ENCODE results near the gene BFSP2.

DNA sequence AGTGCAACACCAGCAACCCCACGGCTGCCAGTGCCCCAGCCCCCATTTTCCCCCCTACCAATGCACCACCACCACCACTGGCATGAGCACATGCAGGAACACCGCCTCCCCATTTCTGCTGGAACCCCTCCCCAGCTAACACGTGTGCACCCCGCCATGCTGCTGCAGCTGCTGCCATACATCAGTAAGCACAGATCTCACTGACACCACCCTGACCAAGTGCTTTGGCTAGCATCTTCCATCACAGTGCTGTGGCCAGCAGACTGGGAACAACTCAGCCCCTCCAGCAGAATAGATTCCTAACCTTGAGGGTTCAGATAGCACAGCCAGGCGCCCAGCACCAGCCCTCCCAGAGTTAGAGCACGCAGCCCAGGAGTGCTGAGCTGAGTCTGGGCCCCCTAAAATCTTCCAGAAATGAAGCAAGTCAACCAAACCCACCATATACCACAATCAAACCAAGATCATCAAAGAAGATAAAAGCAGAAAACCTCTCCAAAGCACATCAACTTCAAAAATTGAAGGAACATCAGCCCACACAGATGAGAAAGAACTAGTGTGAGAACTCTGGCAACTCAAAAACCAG lies 92.4 kb downstream of the BFSP2 start:
- TF ChIP-seq, protein P1, sequence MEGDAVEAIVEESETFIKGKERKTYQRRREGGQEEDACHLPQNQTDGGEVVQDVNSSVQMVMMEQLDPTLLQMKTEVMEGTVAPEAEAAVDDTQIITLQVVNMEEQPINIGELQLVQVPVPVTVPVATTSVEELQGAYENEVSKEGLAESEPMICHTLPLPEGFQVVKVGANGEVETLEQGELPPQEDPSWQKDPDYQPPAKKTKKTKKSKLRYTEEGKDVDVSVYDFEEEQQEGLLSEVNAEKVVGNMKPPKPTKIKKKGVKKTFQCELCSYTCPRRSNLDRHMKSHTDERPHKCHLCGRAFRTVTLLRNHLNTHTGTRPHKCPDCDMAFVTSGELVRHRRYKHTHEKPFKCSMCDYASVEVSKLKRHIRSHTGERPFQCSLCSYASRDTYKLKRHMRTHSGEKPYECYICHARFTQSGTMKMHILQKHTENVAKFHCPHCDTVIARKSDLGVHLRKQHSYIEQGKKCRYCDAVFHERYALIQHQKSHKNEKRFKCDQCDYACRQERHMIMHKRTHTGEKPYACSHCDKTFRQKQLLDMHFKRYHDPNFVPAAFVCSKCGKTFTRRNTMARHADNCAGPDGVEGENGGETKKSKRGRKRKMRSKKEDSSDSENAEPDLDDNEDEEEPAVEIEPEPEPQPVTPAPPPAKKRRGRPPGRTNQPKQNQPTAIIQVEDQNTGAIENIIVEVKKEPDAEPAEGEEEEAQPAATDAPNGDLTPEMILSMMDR (IDR thresholded peaks at IDR 0.05) = no peak
- TF ChIP-seq POLR2A (IDR thresholded peaks at IDR 0.05) (no peak), EP300 (IDR thresholded peaks at IDR 0.05) (no peak)

All from tibial nerve (tissue), 4 donors.